NCI-H774 (cell line): ENCODE measurements around the gene NHLH2.

Source experiments
- DNase-seq: peaks from one replicate; lab custom pipeline; 2025; lab: John Stamatoyannopoulos, UW

Gene NHLH2

DNA sequence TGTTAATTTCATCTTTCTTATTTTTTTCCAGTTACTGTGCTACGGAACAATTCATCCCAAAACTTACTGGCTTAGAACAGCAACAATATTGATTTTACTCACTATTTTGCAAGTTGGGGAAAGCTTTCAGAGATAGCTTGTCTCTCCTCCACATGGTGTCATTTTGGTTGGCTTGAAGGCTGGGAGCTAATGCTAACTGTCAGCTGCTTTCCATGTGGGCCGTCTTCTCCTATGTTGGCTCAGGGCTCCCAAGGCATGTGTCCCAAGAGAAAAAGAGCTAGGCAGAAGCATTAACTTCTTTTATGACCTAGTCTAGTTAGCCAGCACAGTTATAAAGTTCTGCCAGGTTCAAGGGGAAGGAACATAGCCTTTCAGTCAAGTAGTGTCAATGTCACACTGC is 38.5 kb downstream of the NHLH2 start:
- DNase-seq = no peak

DNA sequence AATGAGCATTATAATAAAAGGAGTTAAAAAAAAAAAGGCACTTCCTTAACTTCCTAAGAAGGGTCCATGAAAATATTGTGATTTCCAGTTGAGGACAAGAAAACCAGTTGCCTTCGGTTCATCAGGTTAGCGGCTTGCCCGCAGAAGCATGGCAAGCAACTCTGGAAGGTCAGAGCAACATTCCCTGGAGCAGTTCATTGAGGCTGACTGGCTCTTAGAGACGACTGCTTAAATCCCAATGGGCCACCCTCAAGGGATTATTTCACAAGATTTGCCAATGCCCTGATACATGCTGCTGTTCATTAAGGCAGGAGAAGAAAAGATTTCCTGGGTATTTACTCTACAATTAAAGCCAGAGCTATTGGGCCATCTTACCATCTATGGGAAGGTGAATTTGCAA is 43.4 kb downstream of the NHLH2 start:
- no peak for DNase-seq

DNA sequence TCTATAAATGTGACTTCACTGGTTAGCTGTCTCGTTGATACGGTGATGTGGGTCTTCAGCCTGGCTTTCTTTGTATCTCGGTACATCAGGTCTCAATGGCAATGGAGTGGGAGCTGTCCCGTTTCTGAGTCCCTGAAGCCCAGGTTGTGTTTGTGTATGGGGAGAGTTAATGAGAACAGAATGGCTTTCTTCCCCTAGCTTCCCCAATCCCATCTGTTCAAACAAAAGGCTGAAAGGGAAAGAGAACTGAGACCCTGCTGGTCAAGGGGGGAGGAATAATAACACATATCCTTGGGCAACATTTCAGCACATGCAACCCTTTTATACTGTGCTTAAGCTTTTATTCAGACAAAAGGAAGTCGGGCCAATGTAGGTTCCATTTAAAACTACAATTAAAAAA is 44.0 kb downstream of the NHLH2 start:
- no peak for DNase-seq

DNA sequence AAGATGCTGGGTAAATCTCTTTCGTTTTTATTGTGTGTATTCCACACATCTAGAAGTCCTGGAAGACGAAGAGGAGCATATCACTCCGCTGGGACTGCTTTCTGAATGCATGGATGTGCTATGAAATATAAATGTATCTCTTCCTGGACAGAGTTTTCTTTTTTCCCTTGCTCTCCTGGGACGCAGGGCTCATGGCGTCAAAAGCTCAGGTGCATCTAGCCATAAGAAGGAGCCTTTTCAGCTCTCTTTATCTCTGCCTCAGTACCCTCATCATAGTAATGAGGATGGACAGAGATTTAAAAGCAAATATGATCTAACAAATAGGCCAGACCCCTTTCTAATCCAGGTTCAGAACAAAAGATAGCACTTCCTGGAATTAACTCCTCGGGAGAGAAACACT is 44.9 kb downstream of the NHLH2 start:
- DNase-seq = no peak

DNA sequence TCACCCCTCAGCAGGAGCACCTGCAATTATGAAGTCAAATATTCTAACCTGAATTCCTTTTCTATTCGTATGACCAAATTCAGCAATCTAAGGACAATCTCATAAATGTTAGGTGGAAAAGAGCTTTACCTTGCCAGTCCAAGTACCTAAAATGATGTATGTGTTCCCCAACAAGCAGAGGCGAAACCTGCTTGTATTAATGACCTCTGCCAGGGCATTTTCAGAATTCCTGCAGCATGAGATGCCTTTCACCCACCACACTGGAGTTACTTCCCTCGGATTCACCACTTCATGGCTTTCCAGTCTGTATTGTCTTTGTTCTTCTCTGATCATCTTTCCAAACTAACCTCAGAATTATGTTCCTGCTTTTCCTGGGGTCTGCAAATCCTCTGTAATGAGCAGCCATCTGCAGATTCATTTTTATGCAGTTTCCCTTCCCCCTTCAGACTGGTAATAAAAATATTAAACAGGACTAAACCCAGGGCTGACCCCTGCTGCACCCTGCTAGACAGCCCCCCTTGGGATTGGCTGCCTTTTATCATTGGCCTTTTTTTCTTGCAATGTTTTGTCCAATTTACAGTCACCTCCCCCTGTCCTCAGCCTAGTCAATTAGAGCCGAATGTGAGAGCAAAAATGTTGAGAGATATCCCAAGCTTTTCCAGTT is 45.8 kb downstream of the NHLH2 start:
- DNase-seq = no peak

DNA sequence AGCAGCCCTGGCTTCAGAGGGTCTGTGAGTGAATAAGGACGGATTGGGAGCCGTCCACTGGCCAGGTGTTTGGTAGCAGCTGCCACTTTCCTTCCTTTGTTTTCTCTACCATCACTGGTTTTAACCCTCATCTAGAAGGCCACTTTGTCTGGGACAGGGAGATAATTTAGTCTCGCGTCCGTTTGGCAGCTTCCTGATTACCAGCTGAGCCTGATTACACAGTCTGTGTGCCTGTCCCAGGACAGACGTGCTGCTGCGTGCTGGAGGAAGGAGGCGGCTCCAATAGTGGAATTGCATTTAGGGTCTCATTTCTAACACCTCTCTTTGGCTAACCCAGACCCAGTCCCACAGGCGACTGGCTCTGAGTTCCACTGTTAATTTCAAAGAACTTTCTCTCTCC is 47.8 kb downstream of the NHLH2 start:
- no peak for DNase-seq

DNA sequence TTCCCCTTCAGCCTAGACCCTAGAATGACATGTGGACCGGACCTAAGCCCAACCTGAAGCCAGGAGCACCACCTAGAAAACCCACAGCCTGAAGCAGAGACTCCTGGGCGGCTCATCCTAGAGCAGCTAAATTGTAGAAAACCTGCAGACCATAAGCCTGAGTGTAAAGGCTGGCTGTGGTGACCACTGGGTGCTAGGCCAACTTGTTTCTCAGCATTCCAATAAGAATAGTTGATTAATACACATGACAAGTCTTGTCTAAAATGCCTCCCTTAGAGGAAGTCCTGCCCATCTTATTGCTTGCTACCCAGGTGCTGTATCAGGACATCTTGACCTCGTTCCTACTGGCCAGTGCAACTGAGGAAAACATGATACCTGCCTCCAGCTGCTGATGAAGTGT is 49.1 kb downstream of the NHLH2 start:
- no peak for DNase-seq

DNA sequence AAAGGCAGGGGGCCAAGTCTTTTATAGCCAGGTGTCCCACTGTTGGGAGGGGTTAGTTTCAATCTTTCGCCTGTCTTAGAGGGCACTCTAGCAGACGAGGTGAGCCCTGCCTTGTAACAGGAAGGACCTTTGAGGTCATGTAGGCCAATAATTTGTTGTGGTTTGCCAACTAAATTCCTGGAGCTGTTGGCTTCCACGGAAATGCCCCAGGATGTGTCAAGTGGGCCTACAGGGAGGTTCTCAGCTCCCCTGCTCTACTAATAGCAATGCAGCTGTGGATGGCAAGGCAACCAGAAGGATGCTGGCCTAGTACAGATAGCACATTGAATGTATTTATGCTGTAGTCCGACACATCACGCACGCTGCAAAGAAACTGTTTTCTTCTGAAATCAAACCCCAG is 50.1 kb downstream of the NHLH2 start:
- no peak for DNase-seq

DNA sequence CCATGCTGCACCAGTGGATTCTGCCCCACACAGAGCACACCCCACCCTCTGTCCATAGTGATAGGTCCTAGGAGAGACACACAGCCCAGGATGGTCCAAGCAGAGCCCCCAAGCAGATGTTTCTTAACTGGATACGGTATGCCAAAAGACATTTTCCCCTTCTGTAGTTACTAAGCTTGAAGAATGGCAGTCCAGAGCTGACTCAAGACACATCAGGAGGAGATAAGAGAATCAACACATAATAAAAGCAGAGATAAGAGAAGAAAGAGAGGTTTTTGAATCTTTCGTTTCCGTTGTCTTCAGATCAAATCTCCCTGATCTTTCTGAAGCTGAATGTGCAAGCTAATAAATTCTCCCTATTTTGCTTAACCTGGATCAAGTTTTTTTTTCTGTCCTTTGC is 50.6 kb downstream of the NHLH2 start:
- DNase-seq = no peak
